Gastrocnemius medialis (tissue), 4 donors: ENCODE measurements around the gene OTOP2.

ENCODE experiments used
- CTCF ChIP-seq, 5 experiments: fragments of 450-650 bp in 3 of 5; fragments of 200-600 bp in 2 of 5; sonication (generic) in 2 of 5; IDR thresholded peaks in 4 of 5; conservative IDR thresholded peaks in 1 of 5; 1 replicate in 4 of 5; 2 replicates in 1 of 5; pipeline ENCODE4 v1.5.1; 2016 to 2019; ENCODE audit warnings: antibody characterized with exemption in 5 of 5, mild to moderate bottlenecking in 3 of 5, moderate library complexity in 3 of 5
- POLR2A ChIP-seq, 2 donors: fragments of 450-650 bp; IDR thresholded peaks; one replicate each; pipeline ENCODE4 v1.6.1; 2017; ENCODE audit warnings: antibody characterized with exemption in 2 of 2, mild to moderate bottlenecking in 2 of 2, moderate library complexity in 2 of 2

GRCh38 chr17:74951680-74952421 lies 27.8 kb downstream of the OTOP2 start:
- TF ChIP-seq CTCF (IDR thresholded peaks at IDR 0.05 in 4 of 5, conservative IDR thresholded peaks at IDR 0.05 in 1 of 5): no peak
- no peak for TF ChIP-seq POLR2A (IDR thresholded peaks at IDR 0.05)
